Trophoblast cell (in vitro differentiated cells and primary cell): ENCODE data around the gene JADE2.

ENCODE experiments used
- DNase-seq, 2 donors: peaks; one replicate each; pipeline ENCODE4 v3.0.0-alpha.2; 2016
- H2AFZ ChIP-seq: 2 replicates; pipeline ENCODE4 v1.6.1; 2013; ENCODE audit warnings: low read length, moderate library complexity, mild to moderate bottlenecking; ENCODE audit not compliant: insufficient read depth, poor library complexity
- H2AK5ac ChIP-seq: 2 replicates; pipeline ENCODE4 v1.6.1; 2013; ENCODE audit warnings: mild to moderate bottlenecking, low read length
- H2BK120ac ChIP-seq: 2 replicates; pipeline ENCODE4 v1.6.1; 2013; ENCODE audit warnings: low read length, mild to moderate bottlenecking, moderate library complexity; ENCODE audit not compliant: insufficient read depth, poor library complexity
- H2BK12ac ChIP-seq: 2 replicates; pipeline ENCODE4 v1.6.1; 2013; ENCODE audit warnings: mild to moderate bottlenecking, low read length, moderate library complexity
- H2BK5ac ChIP-seq: 2 replicates; pipeline ENCODE4 v1.6.1; 2013; ENCODE audit warnings: low read length, low read depth, moderate library complexity, mild to moderate bottlenecking; ENCODE audit not compliant: poor library complexity
- H3K14ac ChIP-seq: 2 replicates; pipeline ENCODE4 v1.6.1; 2013; ENCODE audit warnings: mild to moderate bottlenecking, low read length
- H3K18ac ChIP-seq: 2 replicates; pipeline ENCODE4 v1.6.1; 2013; ENCODE audit warnings: mild to moderate bottlenecking, low read length
- H3K23ac ChIP-seq: 2 replicates; pipeline ENCODE4 v1.6.1; 2013; ENCODE audit warnings: low read length
- H3K27ac ChIP-seq: 2 replicates; pipeline ENCODE4 v1.5.1; 2013; ENCODE audit warnings: low read depth, mild to moderate bottlenecking, inconsistent platforms, low read length, moderate library complexity
- H3K27me3 ChIP-seq: 2 replicates; pipeline ENCODE4 v1.6.1; 2013; ENCODE audit warnings: inconsistent platforms, mild to moderate bottlenecking, low read length, moderate library complexity; ENCODE audit not compliant: insufficient read depth
- H3K36me3 ChIP-seq, 2 experiments: 1 replicate in 1 of 2; 2 replicates in 1 of 2; pipeline ENCODE4 v1.6.1; 2013; ENCODE audit warnings: low read length in 2 of 2, mild to moderate bottlenecking in 2 of 2, moderate library complexity in 1 of 2; ENCODE audit not compliant: insufficient read depth in 2 of 2, control insufficient read depth in 1 of 2
- H3K4ac ChIP-seq: 2 replicates; pipeline ENCODE4 v1.6.1; 2013; ENCODE audit warnings: low read depth, mild to moderate bottlenecking, low read length, moderate library complexity
- H3K4me1 ChIP-seq, 2 experiments: 1 replicate in 1 of 2; 2 replicates in 1 of 2; pipeline ENCODE4 v1.6.1; 2013; ENCODE audit warnings: low read length in 2 of 2, mild to moderate bottlenecking in 2 of 2, moderate library complexity in 1 of 2; ENCODE audit not compliant: insufficient read depth in 2 of 2, control insufficient read depth in 1 of 2
- H3K4me2 ChIP-seq: 2 replicates; pipeline ENCODE4 v1.6.1; 2013; ENCODE audit warnings: inconsistent platforms, mild to moderate bottlenecking, low read length, moderate library complexity
- H3K4me3 ChIP-seq: 2 replicates; pipeline ENCODE4 v1.5.1; 2013; ENCODE audit warnings: mild to moderate bottlenecking, low read depth, low read length, inconsistent platforms
- H3K79me1 ChIP-seq: one replicate; pipeline ENCODE4 v1.6.1; 2013; ENCODE audit warnings: low read length
- H3K79me2 ChIP-seq: 2 replicates; pipeline ENCODE4 v1.6.1; 2013; ENCODE audit warnings: low read length, mild to moderate bottlenecking; ENCODE audit not compliant: control insufficient read depth, insufficient read depth, poor library complexity
- H3K9ac ChIP-seq: 2 replicates; pipeline ENCODE4 v1.6.1; 2013; ENCODE audit warnings: mild to moderate bottlenecking, low read length
- H3K9me3 ChIP-seq: 2 replicates; pipeline ENCODE4 v1.6.1; 2013; ENCODE audit warnings: low read depth, mild to moderate bottlenecking, control low read depth, inconsistent platforms, low read length; ENCODE audit not compliant: insufficient read depth
- H4K12ac ChIP-seq: 2 replicates; pipeline ENCODE4 v1.6.1; 2013; ENCODE audit warnings: low read depth, mild to moderate bottlenecking, low read length, moderate library complexity
- H4K8ac ChIP-seq: 2 replicates; pipeline ENCODE4 v1.6.1; 2013; ENCODE audit warnings: low read depth, mild to moderate bottlenecking, low read length, moderate library complexity
- H4K91ac ChIP-seq: one replicate; pipeline ENCODE4 v1.6.1; 2013; ENCODE audit warnings: low read depth, mild to moderate bottlenecking, low read length, moderate library complexity
- WGBS: extraction: QIAGEN DNeasy Blood & Tissue Kit; methylation state at CpG from one replicate; pipeline ENCODE4 v1.1.7; 2013; ENCODE audit warnings: missing lambda C conversion rate; ENCODE audit not compliant: insufficient read length, insufficient coverage; ENCODE audit errors: extremely low coverage; 5-methylcytosine and 5-hydroxymethylcytosine counted together

JADE2 gene

DNA sequence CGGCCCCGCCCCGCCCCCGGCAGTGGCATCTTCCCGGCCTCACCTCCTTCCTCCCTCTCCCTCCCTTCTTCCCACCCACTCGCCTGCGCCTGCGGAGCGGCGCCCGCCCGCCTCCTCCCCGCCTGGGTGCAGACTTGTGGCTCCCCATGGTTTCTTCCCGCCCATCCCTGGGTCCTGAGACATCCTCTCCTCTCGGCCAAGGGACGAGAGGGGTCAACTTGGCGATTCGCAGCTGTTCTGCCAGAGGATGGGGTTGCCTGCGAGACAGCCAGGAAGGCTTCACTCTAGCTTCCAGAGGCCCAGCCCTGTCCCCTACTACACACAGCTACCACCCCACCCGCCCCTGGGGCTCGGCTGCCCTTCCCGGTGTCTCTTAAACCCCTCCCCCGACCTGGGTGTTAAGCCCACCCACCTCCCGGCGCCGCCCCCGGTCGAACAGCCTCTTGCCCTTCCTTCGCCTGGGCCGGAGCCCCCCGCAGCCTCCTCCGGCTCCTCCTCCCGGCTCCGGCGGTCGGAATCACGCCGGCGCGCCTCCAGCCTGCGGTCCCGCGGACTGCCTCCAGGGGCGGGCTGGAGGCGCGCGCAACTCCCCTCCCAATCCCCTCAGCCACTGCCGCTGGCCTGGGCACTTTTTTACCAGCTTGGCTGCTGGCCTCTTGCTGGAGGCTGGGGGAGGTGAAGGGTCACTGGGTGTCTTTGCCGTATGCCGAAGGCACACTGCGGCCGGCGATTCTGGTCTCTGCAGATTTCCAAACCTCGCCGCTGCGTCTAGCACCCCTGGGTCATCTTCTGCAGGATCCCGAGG is 1.9 kb downstream of the JADE2 start:
- Histone ChIP-seq H2AK5ac (no peak overlapping the region), H2AFZ (peak overlapping the region; percentile 89), H3K18ac (peak overlapping the region; percentile 83), H3K23ac (no peak overlapping the region), H2BK5ac (peak overlapping the region; percentile 92), H3K27ac (peak overlapping the region; percentile 91), H3K9me3 (no peaks in the 10 kb centered on the region), H3K27me3 (no peaks in the 10 kb centered on the region), H3K9ac (peak overlapping the region; percentile 61), H3K14ac (peak overlapping the region; percentile 86), H4K8ac (peak overlapping the region; percentile 90), H3K4me2 (peak overlapping the region; percentile 99), H3K36me3 (no peaks in the 10 kb centered on the region), H4K12ac (peak overlapping the region; percentile 91), H3K4me3 (peak overlapping the region; percentile 73), H4K91ac (peak overlapping the region; percentile 92), H3K4me1 (peaks cover 5% of the 10 kb centered on the region in 2 experiments), H2BK120ac (peak overlapping the region; percentile 73), H3K79me2 (peaks cover 15% of the 10 kb centered on the region), H3K4ac (no peak overlapping the region), H3K79me1 (peaks cover 29% of the 10 kb centered on the region), H2BK12ac (no peak overlapping the region)
- peak; percentile 80 to 86 for DNase-seq
- WGBS = no CpG with 5 or more reads among the region's 57 CpGs

DNA sequence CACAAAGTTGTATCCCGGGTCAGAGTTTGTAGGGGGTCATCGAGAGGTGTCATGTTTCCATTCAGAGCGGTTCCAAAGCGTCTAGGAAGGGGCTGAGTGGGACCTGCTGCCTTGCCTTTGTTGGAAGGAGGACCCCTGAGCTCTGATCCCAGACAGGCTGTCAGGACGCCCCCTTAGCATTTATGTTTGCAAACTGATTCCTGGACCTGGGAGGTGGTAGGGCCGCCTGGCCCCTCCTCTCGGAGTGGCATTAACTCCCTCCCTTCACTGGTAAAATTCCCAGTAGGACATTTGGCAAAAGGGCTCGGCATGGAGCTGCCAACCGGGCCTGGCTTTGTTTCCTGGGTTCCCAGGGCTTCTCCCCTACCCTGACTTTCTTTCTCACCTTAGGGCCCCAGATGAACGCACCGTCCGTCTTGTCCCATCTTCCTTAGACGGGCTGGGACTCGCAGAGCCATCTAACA is 2.5 kb downstream of the JADE2 start:
- Histone ChIP-seq H2AFZ (peak overlapping the region; percentile 87), H3K4me1 (peaks cover 5% of the 10 kb centered on the region in 2 experiments), H3K79me2 (peaks cover 15% of the 10 kb centered on the region), H4K91ac (peak overlapping the region; percentile 46), H2BK5ac (peak overlapping the region; percentile 26), H4K12ac (peak overlapping the region; percentile 88), H3K4me3 (peak overlapping the region; percentile 66), H4K8ac (peak overlapping the region; percentile 84), H3K18ac (peak overlapping the region; percentile 71), H3K9me3 (no peaks in the 10 kb centered on the region), H3K27me3 (no peaks in the 10 kb centered on the region), H3K14ac (peak overlapping the region; percentile 47), H3K27ac (peak overlapping the region; percentile 12), H2AK5ac (no peak overlapping the region), H2BK120ac (no peak overlapping the region), H3K36me3 (no peaks in the 10 kb centered on the region), H3K9ac (no peak overlapping the region), H3K79me1 (peaks cover 29% of the 10 kb centered on the region), H2BK12ac (no peak overlapping the region), H3K4me2 (peak overlapping the region; percentile 99), H3K23ac (no peak overlapping the region), H3K4ac (no peak overlapping the region)
- no CpG with 5 or more reads among the region's 14 CpGs for WGBS
- no peak for DNase-seq

DNA sequence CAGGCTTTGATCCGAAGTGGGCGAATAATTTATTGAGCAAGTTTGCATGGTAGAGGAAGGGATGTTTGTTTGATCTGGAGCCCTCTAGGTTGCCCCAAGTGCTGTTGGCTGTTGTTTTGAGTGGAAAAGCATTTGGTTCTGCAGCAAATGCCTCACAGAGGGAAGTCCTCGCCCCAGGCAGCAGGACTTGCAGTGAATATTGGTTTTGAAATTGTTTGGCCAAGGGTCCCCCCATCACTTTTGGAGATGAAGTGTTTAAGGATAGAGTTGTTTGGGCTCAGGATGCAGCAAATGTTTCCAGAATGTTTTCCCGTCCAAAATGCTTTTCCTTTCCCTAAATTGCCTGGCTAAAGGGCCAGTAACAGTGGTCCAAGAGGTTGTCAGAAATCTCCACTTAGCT is 3.1 kb downstream of the JADE2 start:
- Histone ChIP-seq H3K27ac (no peak overlapping the region), H3K9ac (no peak overlapping the region), H2AK5ac (no peak overlapping the region), H3K14ac (no peak overlapping the region), H3K4ac (no peak overlapping the region), H3K79me2 (peaks cover 15% of the 10 kb centered on the region), H2AFZ (no peak overlapping the region), H3K9me3 (no peaks in the 10 kb centered on the region), H2BK5ac (no peak overlapping the region), H3K4me1 (peaks cover 5% of the 10 kb centered on the region in 2 experiments), H4K91ac (no peak overlapping the region), H3K4me3 (no peak overlapping the region), H3K36me3 (no peaks in the 10 kb centered on the region), H3K27me3 (no peaks in the 10 kb centered on the region), H3K23ac (no peak overlapping the region), H4K12ac (no peak overlapping the region), H4K8ac (no peak overlapping the region), H3K18ac (no peak overlapping the region), H2BK12ac (no peak overlapping the region), H2BK120ac (no peak overlapping the region), H3K4me2 (no peak overlapping the region), H3K79me1 (peaks cover 29% of the 10 kb centered on the region)
- no peak for DNase-seq
- WGBS = no CpG with 5 or more reads among the region's 4 CpGs

DNA sequence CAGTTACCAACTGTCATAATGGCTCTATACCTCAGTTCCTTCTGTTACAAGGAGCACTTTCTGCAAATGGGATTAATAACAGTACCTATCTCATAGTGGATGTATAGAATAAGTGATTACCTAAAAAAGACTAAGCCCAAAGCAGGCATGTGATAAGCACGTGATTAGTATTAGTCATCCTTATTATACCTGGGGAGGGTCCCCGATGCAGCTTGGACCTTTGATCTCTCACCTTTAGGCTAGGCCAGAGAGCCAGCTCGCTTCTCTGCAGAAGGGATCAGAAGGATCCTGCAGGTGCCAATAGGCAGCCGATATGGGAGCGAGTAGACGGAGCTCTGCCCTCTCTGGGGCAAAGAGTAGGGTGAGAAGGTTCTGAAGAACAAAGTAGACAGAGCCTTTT is 4.0 kb downstream of the JADE2 start:
- Histone ChIP-seq H3K9me3 (no peaks in the 10 kb centered on the region), H3K27ac (no peak overlapping the region), H3K4me1 (peaks cover 5% of the 10 kb centered on the region in 2 experiments), H3K79me2 (peaks cover 15% of the 10 kb centered on the region), H2BK120ac (no peak overlapping the region), H2AFZ (no peak overlapping the region), H4K8ac (no peak overlapping the region), H4K12ac (no peak overlapping the region), H2BK12ac (no peak overlapping the region), H2AK5ac (no peak overlapping the region), H3K27me3 (no peaks in the 10 kb centered on the region), H3K36me3 (no peaks in the 10 kb centered on the region), H3K4me2 (no peak overlapping the region), H3K79me1 (peaks cover 27% of the 10 kb centered on the region), H3K4me3 (no peak overlapping the region), H3K9ac (no peak overlapping the region), H3K4ac (no peak overlapping the region), H3K23ac (no peak overlapping the region), H3K18ac (no peak overlapping the region), H3K14ac (no peak overlapping the region), H2BK5ac (no peak overlapping the region), H4K91ac (no peak overlapping the region)
- WGBS = no CpG with 5 or more reads among the region's 6 CpGs
- DNase-seq = no peak
